C4-2B (cell line): ENCODE measurements around the gene BTD.

Source experiments
- ZFX ChIP-seq: fragments of 450-650 bp; IDR thresholded peaks from 2 replicates; pipeline ENCODE4 v1.6.1; 2017
- TF ChIP-seq, protein P1 (sequence below): fragments of 450-650 bp; conservative IDR thresholded peaks from 2 replicates; pipeline ENCODE4 v1.5.1; 2017; ENCODE audit warnings: mild to moderate bottlenecking

DNA sequence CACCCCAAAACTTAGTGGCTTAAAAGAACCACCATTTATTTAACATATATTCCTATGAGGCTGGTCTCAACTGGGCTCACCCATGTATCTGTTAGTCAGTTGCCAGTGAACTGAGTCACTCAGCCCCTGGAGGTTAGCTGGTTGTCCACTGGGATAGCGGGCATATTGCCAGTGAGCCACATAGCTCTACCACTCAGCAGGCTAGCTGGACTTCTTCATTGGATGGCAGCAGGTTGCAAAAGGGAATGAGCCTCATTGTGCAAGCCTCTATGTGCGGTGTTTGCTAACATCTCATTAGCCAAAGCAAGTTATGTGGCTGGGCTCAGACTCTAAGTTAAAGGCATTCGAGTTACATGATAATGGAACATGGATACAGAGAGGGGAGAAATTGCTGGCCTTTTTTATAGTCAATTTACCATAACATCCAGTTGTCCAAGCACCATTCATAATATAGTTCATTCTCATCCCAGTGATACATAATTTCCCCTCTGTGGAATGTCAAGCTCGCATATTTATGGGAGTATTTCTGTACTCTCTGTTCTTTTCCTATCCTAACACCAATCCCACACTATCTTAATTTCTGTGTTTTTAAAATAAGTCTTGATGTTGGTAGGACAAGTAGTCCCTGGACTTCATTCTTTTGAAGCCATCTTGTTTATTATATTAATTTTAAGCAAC is 8.7 kb downstream of the BTD start:
- TF ChIP-seq, protein P1, sequence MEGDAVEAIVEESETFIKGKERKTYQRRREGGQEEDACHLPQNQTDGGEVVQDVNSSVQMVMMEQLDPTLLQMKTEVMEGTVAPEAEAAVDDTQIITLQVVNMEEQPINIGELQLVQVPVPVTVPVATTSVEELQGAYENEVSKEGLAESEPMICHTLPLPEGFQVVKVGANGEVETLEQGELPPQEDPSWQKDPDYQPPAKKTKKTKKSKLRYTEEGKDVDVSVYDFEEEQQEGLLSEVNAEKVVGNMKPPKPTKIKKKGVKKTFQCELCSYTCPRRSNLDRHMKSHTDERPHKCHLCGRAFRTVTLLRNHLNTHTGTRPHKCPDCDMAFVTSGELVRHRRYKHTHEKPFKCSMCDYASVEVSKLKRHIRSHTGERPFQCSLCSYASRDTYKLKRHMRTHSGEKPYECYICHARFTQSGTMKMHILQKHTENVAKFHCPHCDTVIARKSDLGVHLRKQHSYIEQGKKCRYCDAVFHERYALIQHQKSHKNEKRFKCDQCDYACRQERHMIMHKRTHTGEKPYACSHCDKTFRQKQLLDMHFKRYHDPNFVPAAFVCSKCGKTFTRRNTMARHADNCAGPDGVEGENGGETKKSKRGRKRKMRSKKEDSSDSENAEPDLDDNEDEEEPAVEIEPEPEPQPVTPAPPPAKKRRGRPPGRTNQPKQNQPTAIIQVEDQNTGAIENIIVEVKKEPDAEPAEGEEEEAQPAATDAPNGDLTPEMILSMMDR: no peak
- no peak for TF ChIP-seq ZFX
